Natural killer cell (primary cell): ENCODE data around the gene CCDC117. TPM values are rescaled to one million over a fixed set of nuclear protein-coding genes. Genes with fewer than 3 reads are reported as not detected.

Experiments
- ATAC-seq, 3 donors: fragments of 150-1000 bp in 2 of 3; fragments of 200-7000 bp in 1 of 3; cut with Tn5 transposase; 1 replicate in 1 of 3; 2 replicates in 2 of 3; pipeline ENCODE4 v1.10.0; 2021; ENCODE audit warnings: mild to moderate bottlenecking in 2 of 3, moderate library complexity in 2 of 3
- DNase-seq, 2 donors: peaks; one replicate each; pipeline versions ENCODE4 v3.0.0 to v3.0.0-alpha.2; 2013 to 2021; ENCODE audit warnings: mixed read lengths in 1 of 2
- H3K27ac ChIP-seq: one replicate; pipeline ENCODE4 v1.5.1; 2013; ENCODE audit warnings: mild to moderate bottlenecking, low read length
- H3K27me3 ChIP-seq: one replicate; pipeline ENCODE4 v1.6.1; 2013; ENCODE audit warnings: low read length; ENCODE audit not compliant: control insufficient read depth, insufficient read depth
- H3K36me3 ChIP-seq: one replicate; pipeline ENCODE4 v1.6.1; 2013; ENCODE audit warnings: low read length; ENCODE audit not compliant: control insufficient read depth, insufficient read depth
- H3K4me1 ChIP-seq: one replicate; pipeline ENCODE4 v1.6.1; 2013; ENCODE audit warnings: low read length; ENCODE audit not compliant: control insufficient read depth, insufficient read depth
- H3K4me3 ChIP-seq: one replicate; pipeline ENCODE4 v1.5.1; 2013; ENCODE audit warnings: low read length
- H3K9me3 ChIP-seq: one replicate; pipeline ENCODE4 v1.6.1; 2013; ENCODE audit warnings: low read length; ENCODE audit not compliant: control insufficient read depth, insufficient read depth
- H3K27ac Mint-ChIP-seq, 2 donors: one replicate each; pipeline ENCODE4 v1.8.0; 2022; ENCODE audit warnings: mild to moderate bottlenecking in 2 of 2, mixed read lengths in 2 of 2, moderate library complexity in 1 of 2
- H3K27me3 Mint-ChIP-seq, 2 donors: one replicate each; pipeline ENCODE4 v1.8.0; 2022; ENCODE audit warnings: low read depth in 2 of 2, mixed read lengths in 2 of 2
- H3K36me3 Mint-ChIP-seq: one replicate; pipeline ENCODE4 v1.8.0; 2022; ENCODE audit warnings: mixed read lengths
- H3K4me1 Mint-ChIP-seq, 2 donors: one replicate each; pipeline ENCODE4 v1.8.0; 2022; ENCODE audit warnings: mixed read lengths in 2 of 2
- H3K4me3 Mint-ChIP-seq: one replicate; pipeline ENCODE4 v1.8.0; 2022; ENCODE audit warnings: mild to moderate bottlenecking, moderate library complexity, mixed read lengths
- H3K9me3 Mint-ChIP-seq, 2 donors: one replicate each; pipeline ENCODE4 v1.8.0; 2022; ENCODE audit warnings: mixed read lengths in 2 of 2
- CTCF ChIP-seq: fragments of 200-600 bp; IDR thresholded peaks from one replicate; pipeline ENCODE4 v1.8.0; 2022; ENCODE audit warnings: antibody characterized with exemption
- WGBS: methylation state at CpG from one replicate; pipeline ENCODE4 v1.1.7; 2013; ENCODE audit warnings: missing lambda C conversion rate; ENCODE audit not compliant: insufficient coverage; 5-methylcytosine and 5-hydroxymethylcytosine counted together
- intact Hi-C: fragments of 100-400 bp; cut with micrococcal nuclease; formaldehyde crosslinking; loops from one replicate; pipeline ENCODE4 v1.14.2; 2022
- total RNA-seq, 4 donors: library from RNA; stranded (reverse); fragments of 120-200 nt in 1 of 4; gene quantifications; one replicate each; pipeline versions ENCODE4 v1.2.3 to v1.2.4, GENCODE V29; 2013 to 2022

Gene CCDC117
- total RNA-seq, 3 donors from 2014 or later (not counting 1 experiment from before 2014, with no cell fraction given), result 26.3 to 26.9 (median 26.6) TPM

- no peak overlapping the region for H3K27ac Mint-ChIP-seq
- Histone ChIP-seq H3K9me3 (no peaks in the 10 kb centered on the region), H3K27me3 (no peaks in the 10 kb centered on the region), H3K36me3 (no peaks in the 10 kb centered on the region), H3K4me3 (no peak overlapping the region), H3K4me1 (peaks cover 13% of the 10 kb centered on the region), H3K27ac (no peak overlapping the region)
- no peak for ATAC-seq
- no peaks in the 10 kb centered on the region for H3K27me3 Mint-ChIP-seq
- no peak for DNase-seq
- intact Hi-C loops, result no loop called here
- TF ChIP-seq CTCF, result no peak
- 69% methylated on average over 6 of the region's 6 CpGs for WGBS
- no peaks in the 10 kb centered on the region for H3K36me3 Mint-ChIP-seq
- peaks cover 13 to 14% of the 10 kb centered on the region in 2 donors for H3K4me1 Mint-ChIP-seq
- no peak overlapping the region for H3K4me3 Mint-ChIP-seq
- no peaks in the 10 kb centered on the region for H3K9me3 Mint-ChIP-seq
Measured at GRCh38 chr22:28837640-28838039, 65.1 kb downstream of the CCDC117 start.

Other genes starting within 250 kb of the CCDC117 start
- gene TTC28, start 92.9 kb upstream of the CCDC117 start, total RNA-seq, result 10 to 100 TPM in 1 of 3 donors, 1 to 10 TPM in 2; 4.1 to 10.0 (median 8.6) TPM
- gene CHEK2, start 30.9 kb upstream of the CCDC117 start, total RNA-seq, result 10 to 100 TPM; 10.4 to 11.8 (median 11.4) TPM
- 10 to 100 TPM; 11.4 to 13.6 (median 12.3) TPM for gene HSCB, start 30.7 kb upstream of the CCDC117 start, total RNA-seq
- gene XBP1, start 27.9 kb downstream of the CCDC117 start, total RNA-seq, result 100 to 1,000 TPM; 221 to 240 (median 224) TPM
- under 1 TPM; 0.23 to 0.34 (median 0.33) TPM for gene ZNRF3, start 110.9 kb downstream of the CCDC117 start, total RNA-seq